Stimulated activated naive CD8-positive, alpha-beta T cell treated with anti-CD3 and anti-CD28 coated beads, Interleukin-15, amount 100 ng/mL, for 72 hours (primary cell): Measurements from ENCODE around the gene RBM7.

ENCODE experiments used
- ATAC-seq: fragments of 150-1000 bp; cut with Tn5 transposase; 2 replicates; pipeline ENCODE4 v1.10.0; 2021; ENCODE audit warnings: mild to moderate bottlenecking, moderate library complexity
- DNase-seq, 2 donors: peaks; one replicate each; pipeline ENCODE4 v3.0.0; 2021 to 2022
- H3K27ac Mint-ChIP-seq, 2 donors: one replicate each; pipeline ENCODE4 v1.8.0; 2022; ENCODE audit warnings: mild to moderate bottlenecking in 2 of 2, mixed read lengths in 2 of 2, moderate library complexity in 2 of 2
- H3K27me3 Mint-ChIP-seq: one replicate; pipeline ENCODE4 v1.8.0; 2022; ENCODE audit warnings: mixed read lengths
- H3K4me1 Mint-ChIP-seq: one replicate; pipeline ENCODE4 v1.8.0; 2022; ENCODE audit warnings: mild to moderate bottlenecking, mixed read lengths
- H3K4me3 Mint-ChIP-seq, 2 donors: one replicate each; pipeline ENCODE4 v1.8.0; 2022; ENCODE audit warnings: mild to moderate bottlenecking in 2 of 2, mixed read lengths in 2 of 2, moderate library complexity in 1 of 2
- H3K9me3 Mint-ChIP-seq, 2 donors: one replicate each; pipeline ENCODE4 v1.8.0; 2022; ENCODE audit warnings: mixed read lengths in 2 of 2

The RBM7 gene

DNA sequence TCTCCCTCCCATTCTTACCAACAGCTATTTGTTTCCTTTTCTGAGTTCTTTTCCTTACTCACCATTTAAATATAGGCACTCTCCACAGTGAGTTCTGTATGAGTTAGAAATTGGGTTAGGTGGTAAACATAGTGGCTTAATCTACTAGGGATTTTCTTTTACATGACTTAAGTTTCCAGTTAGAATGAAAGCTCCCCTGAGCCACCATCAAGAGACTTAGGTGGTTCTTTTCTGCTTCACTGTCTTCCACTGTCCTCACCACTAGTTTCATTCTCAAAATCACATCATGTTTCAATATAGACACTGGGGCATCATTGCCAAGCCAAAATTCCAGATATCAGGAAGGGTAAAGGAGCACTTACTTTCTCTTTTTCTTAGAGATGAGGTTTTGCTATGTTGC is 29.8 kb downstream of the RBM7 start:
- Mint-ChIP-seq H3K9me3 (no peaks in the 10 kb centered on the region), H3K27ac (no peak overlapping the region), H3K27me3 (no peaks in the 10 kb centered on the region), H3K4me3 (no peak overlapping the region), H3K4me1 (peaks cover 5% of the 10 kb centered on the region)
- ATAC-seq (peak; percentile 69), DNase-seq (no peak)

DNA sequence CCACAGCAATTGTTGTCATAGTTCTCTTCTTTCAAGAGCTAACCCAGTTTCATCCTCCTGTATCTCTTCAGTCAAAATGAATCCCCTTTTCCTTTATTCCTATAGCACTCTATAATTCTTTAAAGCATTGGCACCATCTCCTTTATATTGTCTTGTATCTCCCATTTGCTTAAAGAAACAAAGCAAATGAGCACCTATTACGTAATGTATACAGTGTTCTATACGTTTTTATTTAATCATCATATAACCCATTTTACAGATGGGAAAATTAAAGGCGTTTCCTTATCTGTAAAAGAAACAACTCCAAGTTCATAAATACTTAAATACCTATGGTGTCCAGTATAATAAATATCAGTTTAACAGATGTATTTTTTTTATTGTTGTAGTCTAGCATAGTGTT is 32.4 kb downstream of the RBM7 start:
- no peak overlapping the region for H3K4me3 Mint-ChIP-seq
- H3K27ac Mint-ChIP-seq = no peak overlapping the region

DNA sequence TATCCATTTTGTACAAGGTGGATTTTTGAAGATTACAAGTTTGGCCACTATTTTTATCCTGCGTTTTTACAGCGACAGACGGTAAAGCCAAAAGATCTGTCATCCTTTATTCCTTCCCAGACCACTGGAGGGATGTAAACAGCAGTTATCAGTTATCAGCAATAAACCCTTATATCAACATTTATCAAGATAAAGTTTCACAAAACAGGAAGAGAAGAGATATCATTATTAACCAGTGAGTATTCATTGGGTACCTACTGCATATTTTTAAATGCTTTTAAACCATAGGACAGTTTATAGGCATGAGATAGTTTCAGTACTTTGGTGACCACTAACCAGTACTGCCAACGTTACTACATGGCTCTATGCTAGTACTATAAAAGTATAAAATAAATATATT is 32.9 kb downstream of the RBM7 start:
- Mint-ChIP-seq H3K9me3 (no peaks in the 10 kb centered on the region), H3K27ac (no peak overlapping the region), H3K4me1 (peaks cover 5% of the 10 kb centered on the region), H3K4me3 (no peak overlapping the region), H3K27me3 (no peaks in the 10 kb centered on the region)
- ATAC-seq (no peak), DNase-seq (no peak)

More for the DNA sequence above, 32.4 kb downstream of the RBM7 start:
- Mint-ChIP-seq H3K27me3 (no peaks in the 10 kb centered on the region), H3K9me3 (no peaks in the 10 kb centered on the region), H3K4me1 (peaks cover 5% of the 10 kb centered on the region)
- no peak for ATAC-seq
- DNase-seq = no peak

DNA sequence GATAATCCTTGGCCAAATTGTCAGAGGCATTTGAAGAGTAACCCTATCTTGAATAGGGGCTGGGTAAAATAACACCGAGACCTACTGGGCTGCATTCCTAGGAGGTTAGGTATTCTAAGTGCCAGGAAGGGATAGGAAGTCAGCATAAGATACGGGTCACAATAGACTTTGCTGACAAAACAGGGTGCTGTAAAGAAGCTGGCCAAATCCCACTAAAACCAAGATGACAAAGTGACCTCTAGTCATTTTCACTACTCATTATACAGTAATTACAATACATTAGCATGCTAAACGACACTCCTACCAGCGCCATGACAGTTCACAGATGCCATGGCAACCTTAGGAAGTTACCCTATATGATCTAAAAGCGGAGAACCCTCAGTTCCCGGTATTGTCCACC is 37.8 kb downstream of the RBM7 start:
- no peaks in the 10 kb centered on the region for H3K9me3 Mint-ChIP-seq
- no peak overlapping the region for H3K27ac Mint-ChIP-seq
- DNase-seq (no peak), ATAC-seq (no peak)
- no peaks in the 10 kb centered on the region for H3K27me3 Mint-ChIP-seq
- peaks cover 27% of the 10 kb centered on the region for H3K4me1 Mint-ChIP-seq
- no peak overlapping the region for H3K4me3 Mint-ChIP-seq

DNA sequence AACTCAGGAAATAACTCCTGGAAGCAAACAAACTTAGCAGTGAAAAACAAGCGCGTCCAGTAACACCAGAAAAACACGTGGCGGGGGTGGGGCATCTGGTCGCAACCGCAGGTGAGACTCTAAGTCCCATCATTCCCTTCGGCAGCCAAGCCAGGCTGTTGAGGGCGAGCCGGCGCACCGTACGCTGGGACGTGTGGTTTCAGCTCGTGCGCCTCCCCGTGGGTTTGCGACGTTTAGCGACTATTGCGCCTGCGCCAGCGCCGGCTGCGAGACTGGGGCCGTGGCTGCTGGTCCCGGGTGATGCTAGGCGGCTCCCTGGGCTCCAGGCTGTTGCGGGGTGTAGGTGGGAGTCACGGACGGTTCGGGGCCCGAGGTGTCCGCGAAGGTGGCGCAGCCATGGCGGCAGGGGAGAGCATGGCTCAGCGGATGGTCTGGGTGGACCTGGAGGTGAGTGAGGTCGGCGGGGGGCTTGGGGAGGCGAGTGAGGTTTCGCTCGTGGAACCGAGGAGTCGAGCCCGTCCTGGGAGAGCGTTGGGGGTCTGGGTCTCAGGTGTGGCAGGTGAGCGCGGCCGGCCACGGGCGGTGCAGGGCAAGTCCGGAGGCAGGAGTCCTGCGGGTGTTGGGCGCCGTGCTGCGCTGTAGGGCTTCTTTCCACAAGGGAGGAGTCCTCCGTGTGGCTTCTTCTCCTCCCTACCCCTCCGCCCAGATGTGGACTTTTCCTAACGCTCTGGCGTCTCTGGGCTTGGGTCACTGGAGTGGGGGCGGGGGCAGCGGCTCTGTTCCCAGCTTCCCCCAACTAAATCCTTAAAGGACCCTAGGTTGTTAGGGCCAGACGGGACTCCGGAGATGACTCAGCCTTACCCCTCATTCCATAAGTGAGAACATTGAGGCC is 39.0 kb downstream of the RBM7 start, which contains the start of gene REXO2:
TSS of gene REXO2 (plus strand) at position 239 of the 892 bp plus-strand sequence. CDS start at position 301, 62 bp downstream.
- peak; percentile 88 to 93 for DNase-seq
- Mint-ChIP-seq H3K27me3 (no peaks in the 10 kb centered on the region), H3K27ac (peak within 1 kb of the TSS; percentile 87 to 96), H3K9me3 (no peaks in the 10 kb centered on the region), H3K4me3 (peak within 1 kb of the TSS; percentile 95 to 97), H3K4me1 (peaks cover 27% of the 10 kb centered on the region)
- ATAC-seq = peak; percentile 96

DNA sequence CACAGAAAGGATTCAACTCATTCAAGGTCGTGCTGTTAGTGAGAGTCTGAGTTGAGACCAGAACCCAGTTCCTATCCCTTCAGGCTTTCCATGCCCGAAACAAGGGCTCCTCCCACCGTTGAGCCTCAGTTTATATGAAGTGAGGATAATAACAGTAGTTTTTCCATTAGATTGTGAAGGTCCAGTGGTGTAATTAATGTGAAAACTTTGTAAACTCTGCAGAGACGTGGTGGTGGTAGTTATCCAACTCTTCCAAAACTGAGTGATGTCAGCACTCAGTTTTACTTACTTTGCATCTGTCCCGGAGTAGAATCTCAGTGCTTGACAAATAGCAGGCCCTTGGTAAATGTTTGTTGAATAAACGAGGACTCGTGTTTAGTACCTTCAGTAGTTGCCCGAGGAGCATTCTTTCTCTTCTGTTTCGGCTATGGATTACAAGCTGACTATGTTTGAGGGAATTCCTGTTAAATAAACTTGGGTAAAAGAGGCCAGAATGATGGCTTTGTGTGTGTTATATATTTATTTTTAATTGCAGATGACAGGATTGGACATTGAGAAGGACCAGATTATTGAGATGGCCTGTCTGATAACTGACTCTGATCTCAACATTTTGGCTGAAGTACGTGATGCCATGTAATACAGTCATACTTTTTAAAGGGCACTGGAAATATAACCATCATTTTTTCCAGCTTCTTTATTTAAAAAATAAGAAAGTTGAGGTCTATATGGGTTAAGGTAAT is 39.8 kb downstream of the RBM7 start:
- Mint-ChIP-seq H3K9me3 (no peaks in the 10 kb centered on the region), H3K27ac (peak overlapping the region; percentile 87 to 96), H3K4me3 (peak overlapping the region; percentile 95 to 97), H3K27me3 (no peaks in the 10 kb centered on the region), H3K4me1 (peaks cover 27% of the 10 kb centered on the region)
- no peak for DNase-seq
- ATAC-seq = no peak

DNA sequence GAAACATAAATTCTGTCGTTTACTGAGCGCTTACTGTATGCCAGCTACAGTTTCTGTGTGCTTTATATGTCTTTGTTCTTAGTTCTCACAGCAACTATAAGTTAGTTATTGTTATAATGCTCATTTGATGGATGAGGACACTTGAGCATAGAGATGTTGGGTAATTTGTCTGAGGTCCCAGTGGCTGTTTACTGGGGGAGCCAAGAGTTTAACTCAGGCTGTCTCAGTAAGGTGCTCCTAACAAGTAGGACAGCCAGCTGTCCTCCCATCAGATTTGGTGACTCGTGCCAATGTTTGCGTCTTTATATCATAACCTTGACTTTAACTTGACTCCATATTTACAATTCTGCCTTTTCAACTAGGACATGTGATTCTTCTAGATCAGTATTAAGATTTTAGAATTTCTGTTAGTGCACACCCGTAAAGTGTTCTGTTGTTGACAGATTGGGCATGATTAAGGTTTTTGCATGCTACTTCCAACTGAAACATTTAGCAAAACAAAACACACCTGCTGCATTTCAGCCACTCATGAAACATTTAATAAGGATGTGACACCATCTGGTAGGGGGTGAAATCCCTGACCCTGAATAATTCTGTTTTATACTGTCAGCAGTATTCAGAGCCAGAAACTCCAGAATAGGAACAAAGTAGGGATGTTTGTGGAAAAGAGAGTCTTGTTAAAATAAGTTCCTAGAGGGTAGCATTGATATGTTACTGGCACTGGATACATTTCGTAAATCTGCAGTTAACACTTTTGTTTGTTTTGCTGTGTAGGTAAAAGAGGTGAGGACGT is 40.7 kb downstream of the RBM7 start:
- Mint-ChIP-seq H3K27ac (peak overlapping the region in 1 of 2 donors; percentile 79), H3K4me1 (peaks cover 27% of the 10 kb centered on the region), H3K4me3 (peak overlapping the region in 1 of 2 donors; percentile 41), H3K27me3 (no peaks in the 10 kb centered on the region), H3K9me3 (no peaks in the 10 kb centered on the region)
- DNase-seq (no peak), ATAC-seq (no peak)

DNA sequence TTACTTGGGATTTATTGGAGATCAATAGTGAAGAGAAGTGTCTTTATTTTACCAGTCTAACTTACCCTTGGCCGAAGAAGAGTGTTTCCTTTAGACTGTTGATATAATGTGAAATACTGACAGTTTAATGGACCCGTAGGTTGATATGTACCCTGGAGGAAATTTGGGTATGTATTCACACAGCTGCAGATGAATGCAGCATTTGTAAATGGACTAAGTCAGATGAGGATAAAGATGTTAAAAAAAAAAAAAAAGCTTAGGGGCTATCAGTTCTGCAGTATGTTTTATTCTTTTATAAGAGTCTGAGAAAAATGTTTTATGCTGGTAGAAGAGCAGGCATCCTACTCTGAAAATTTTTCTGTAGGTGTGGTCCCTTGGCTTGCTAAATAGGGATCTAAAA is 41.5 kb downstream of the RBM7 start:
- H3K4me1 Mint-ChIP-seq = peaks cover 27% of the 10 kb centered on the region
- H3K27me3 Mint-ChIP-seq = no peaks in the 10 kb centered on the region
- no peaks in the 10 kb centered on the region for H3K9me3 Mint-ChIP-seq
- no peak overlapping the region for H3K27ac Mint-ChIP-seq
- ATAC-seq (no peak), DNase-seq (no peak)
- H3K4me3 Mint-ChIP-seq = no peak overlapping the region

DNA sequence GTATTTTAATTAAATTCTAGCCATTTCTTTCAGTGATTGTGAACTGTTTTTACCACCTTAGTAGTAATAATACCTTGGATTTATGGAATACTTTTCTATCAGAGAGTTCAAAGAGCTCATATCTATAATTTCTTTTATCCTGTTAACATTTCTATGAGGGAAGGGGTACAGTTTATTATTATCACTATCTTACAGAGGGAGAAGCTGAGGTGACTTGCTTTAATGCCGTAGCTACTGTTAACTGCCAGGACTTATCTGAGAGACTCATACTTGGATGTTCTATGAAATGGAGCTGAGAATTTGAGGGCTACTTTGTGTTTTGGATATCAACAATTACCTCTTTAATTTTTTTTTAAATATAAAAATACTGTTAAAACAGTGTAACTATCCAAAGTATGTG is 42.1 kb downstream of the RBM7 start:
- Mint-ChIP-seq H3K27me3 (no peaks in the 10 kb centered on the region), H3K4me1 (peaks cover 27% of the 10 kb centered on the region), H3K4me3 (no peak overlapping the region), H3K27ac (no peak overlapping the region), H3K9me3 (no peaks in the 10 kb centered on the region)
- ATAC-seq (no peak), DNase-seq (no peak)

DNA sequence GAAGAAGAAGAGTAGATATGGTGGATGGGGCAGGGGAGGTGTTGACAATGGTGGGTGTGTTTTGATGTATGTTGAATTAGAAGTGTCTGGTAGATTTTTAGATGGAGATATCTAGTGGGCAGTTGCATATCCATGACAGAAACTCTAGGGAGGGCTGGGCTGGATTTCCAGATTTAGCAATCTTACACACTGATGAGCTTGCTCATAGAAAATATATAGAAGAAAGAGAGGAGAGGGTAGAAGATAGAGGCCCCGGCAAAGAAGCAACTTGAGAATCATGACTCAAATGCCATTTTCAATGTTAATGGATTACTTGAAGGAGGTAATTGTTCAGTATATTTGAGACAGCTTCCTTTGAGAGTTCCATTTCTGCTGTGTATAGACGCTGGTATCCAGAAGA is 47.0 kb downstream of the RBM7 start:
- H3K27ac Mint-ChIP-seq = peak overlapping the region; percentile 30 to 87
- no peak for DNase-seq
- H3K9me3 Mint-ChIP-seq = no peaks in the 10 kb centered on the region
- no peaks in the 10 kb centered on the region for H3K4me1 Mint-ChIP-seq
- ATAC-seq = no peak
- H3K27me3 Mint-ChIP-seq = no peaks in the 10 kb centered on the region
- H3K4me3 Mint-ChIP-seq = no peak overlapping the region

DNA sequence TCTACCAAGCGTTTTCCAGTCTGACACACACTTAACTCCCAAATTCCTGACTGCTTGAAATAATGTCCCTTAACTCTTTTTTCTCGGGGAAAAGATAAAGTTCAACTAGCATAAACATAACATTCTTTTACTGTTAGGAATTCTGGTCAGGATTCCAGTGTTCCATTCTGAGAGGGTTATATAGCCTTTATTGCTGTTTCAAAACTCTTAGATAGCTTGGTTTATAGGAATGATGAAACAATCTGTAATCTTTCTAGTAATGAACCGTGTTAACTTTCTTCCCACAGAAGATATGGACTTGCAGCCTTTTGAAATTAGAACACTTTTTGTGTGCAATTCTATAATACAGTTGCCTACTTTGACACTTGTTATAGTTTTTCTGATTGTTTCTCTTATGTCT is 47.4 kb downstream of the RBM7 start:
- no peaks in the 10 kb centered on the region for H3K27me3 Mint-ChIP-seq
- no peaks in the 10 kb centered on the region for H3K9me3 Mint-ChIP-seq
- peak overlapping the region in 1 of 2 donors; percentile 19 for H3K27ac Mint-ChIP-seq
- DNase-seq (no peak), ATAC-seq (no peak)
- H3K4me3 Mint-ChIP-seq = no peak overlapping the region
- H3K4me1 Mint-ChIP-seq = no peaks in the 10 kb centered on the region

DNA sequence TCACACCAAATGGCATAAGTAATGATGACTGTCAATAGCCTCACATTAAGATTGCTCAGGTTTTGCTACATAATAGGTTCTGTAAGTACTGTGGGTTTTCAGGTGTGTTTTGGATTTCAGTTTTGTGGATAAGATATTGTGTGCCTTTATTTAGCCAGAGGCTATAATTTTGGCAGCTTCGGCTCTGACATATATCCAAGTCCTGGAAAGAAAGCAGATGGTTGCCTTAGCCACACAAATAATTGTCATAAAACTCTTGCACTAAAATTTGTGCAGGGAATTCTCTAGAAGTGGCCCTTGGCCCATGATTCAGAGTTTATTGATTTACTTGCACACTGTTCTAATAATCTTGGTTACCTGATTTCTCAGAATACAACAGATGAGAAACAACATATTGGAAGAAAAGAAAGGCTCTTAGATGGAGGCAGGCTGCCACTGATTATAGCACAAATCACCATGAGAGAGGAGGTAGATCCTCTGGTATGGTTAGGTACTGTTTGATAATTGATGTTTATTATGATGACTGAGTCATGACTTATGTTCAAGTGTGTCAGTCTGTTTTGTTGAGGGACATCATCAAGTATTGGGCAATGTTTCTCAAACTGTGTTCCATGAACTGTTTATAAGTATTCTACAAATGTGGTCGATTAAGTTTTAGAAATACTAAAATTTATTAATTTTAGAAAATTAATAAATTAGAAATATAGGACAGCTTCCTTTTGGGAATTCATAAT is 48.5 kb downstream of the RBM7 start:
- Mint-ChIP-seq H3K27me3 (no peaks in the 10 kb centered on the region), H3K4me3 (no peak overlapping the region), H3K4me1 (no peaks in the 10 kb centered on the region), H3K9me3 (no peaks in the 10 kb centered on the region), H3K27ac (no peak overlapping the region)
- DNase-seq (no peak), ATAC-seq (no peak)

DNA sequence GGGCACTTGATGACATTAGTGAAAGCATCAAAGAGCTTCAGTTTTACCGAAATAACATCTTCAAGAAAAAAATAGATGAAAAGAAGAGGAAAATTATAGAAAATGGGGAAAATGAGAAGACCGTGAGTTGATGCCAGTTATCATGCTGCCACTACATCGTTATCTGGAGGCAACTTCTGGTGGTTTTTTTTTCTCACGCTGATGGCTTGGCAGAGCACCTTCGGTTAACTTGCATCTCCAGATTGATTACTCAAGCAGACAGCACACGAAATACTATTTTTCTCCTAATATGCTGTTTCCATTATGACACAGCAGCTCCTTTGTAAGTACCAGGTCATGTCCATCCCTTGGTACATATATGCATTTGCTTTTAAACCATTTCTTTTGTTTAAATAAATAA is 49.4 kb downstream of the RBM7 start:
- no peaks in the 10 kb centered on the region for H3K4me1 Mint-ChIP-seq
- H3K27ac Mint-ChIP-seq = no peak overlapping the region
- H3K9me3 Mint-ChIP-seq = no peaks in the 10 kb centered on the region
- no peak for DNase-seq
- no peak for ATAC-seq
- H3K4me3 Mint-ChIP-seq = no peak overlapping the region
- H3K27me3 Mint-ChIP-seq = no peaks in the 10 kb centered on the region

DNA sequence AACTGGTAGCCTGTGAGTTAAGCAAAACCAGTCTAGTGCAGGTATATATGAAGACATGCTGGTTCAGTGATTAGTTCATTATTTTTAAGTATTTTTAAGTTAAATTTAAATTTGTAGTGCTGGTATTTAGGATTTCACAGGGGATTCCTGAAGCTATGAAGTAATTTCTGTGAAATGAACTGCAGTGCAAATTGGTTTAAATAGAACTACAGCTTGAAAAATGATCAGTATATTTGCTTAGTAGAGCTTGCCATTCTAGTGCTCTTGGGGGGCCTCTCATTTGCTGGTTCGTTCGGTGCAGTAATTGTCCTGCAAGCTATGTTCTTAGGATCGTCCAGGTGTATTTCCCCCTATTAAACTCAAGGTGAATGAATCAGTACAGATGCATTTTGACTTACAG is 51.9 kb downstream of the RBM7 start:
- ATAC-seq (no peak), DNase-seq (no peak)
- no peaks in the 10 kb centered on the region for H3K27me3 Mint-ChIP-seq
- no peak overlapping the region for H3K4me3 Mint-ChIP-seq
- no peaks in the 10 kb centered on the region for H3K9me3 Mint-ChIP-seq
- no peaks in the 10 kb centered on the region for H3K4me1 Mint-ChIP-seq
- H3K27ac Mint-ChIP-seq = no peak overlapping the region
